Neural progenitor cell (in vitro differentiated cells): ENCODE results near the gene RFX3. TPM values are rescaled to one million over a fixed set of nuclear protein-coding genes. Genes with fewer than 3 reads are reported as not detected.

Source experiments
- DNase-seq: peaks from one replicate; pipeline ENCODE4 v3.0.0-alpha.2; 2016; ENCODE audit warnings: low spot score
- H2AFZ ChIP-seq: fragments of 200-600 bp; sonication (generic); replicated peaks from 2 replicates; pipeline ENCODE4 v1.6.1; 2016; ENCODE audit warnings: antibody characterized with exemption
- H3F3A ChIP-seq: fragments of 200-600 bp; sonication (generic); 2 replicates; pipeline ENCODE4 v1.6.1; 2016; ENCODE audit warnings: antibody characterized with exemption, low read depth
- H3K27ac ChIP-seq: fragments of 200-600 bp; sonication (generic); 2 replicates; pipeline ENCODE4 v1.5.1; 2016; ENCODE audit warnings: mild to moderate bottlenecking
- H3K27me3 ChIP-seq: fragments of 200-600 bp; sonication (generic); 2 replicates; pipeline ENCODE4 v1.6.1; 2016; ENCODE audit warnings: mild to moderate bottlenecking, moderate library complexity
- H3K36me3 ChIP-seq: fragments of 200-600 bp; sonication (generic); 2 replicates; pipeline ENCODE4 v1.5.1; 2016
- H3K4me1 ChIP-seq: fragments of 200-600 bp; sonication (generic); 2 replicates; pipeline ENCODE4 v1.6.1; 2016; ENCODE audit warnings: mixed run types
- H3K4me2 ChIP-seq: fragments of 200-600 bp; sonication (generic); 2 replicates; pipeline ENCODE4 v1.6.1; 2016
- H3K4me3 ChIP-seq: fragments of 200-600 bp; sonication (generic); 2 replicates; pipeline ENCODE4 v1.5.1; 2016
- H3K79me2 ChIP-seq: fragments of 200-600 bp; sonication (generic); 2 replicates; pipeline ENCODE4 v1.6.1; 2016; ENCODE audit warnings: low read depth
- H3K9ac ChIP-seq: fragments of 200-600 bp; sonication (generic); 2 replicates; pipeline ENCODE4 v1.6.1; 2016
- H3K9me3 ChIP-seq: fragments of 200-600 bp; sonication (generic); 2 replicates; pipeline ENCODE4 v1.5.1; 2016; ENCODE audit warnings: low read depth
- H4K20me1 ChIP-seq: fragments of 200-600 bp; sonication (generic); 2 replicates; pipeline ENCODE4 v1.6.1; 2016; ENCODE audit warnings: low read depth
- H3K27ac Mint-ChIP-seq: 3 replicates; pipeline ENCODE4 v1.8.0; 2021; ENCODE audit warnings: mixed read lengths
- H3K27me3 Mint-ChIP-seq: 2 replicates; pipeline ENCODE4 v1.8.0; 2022; ENCODE audit warnings: low read depth, mild to moderate bottlenecking, inconsistent platforms, moderate library complexity, mixed read lengths; ENCODE audit not compliant: insufficient read depth
- H3K36me3 Mint-ChIP-seq: 3 replicates; pipeline ENCODE4 v1.8.0; 2021; ENCODE audit warnings: mixed read lengths
- H3K4me1 Mint-ChIP-seq: 3 replicates; pipeline ENCODE4 v1.8.0; 2021; ENCODE audit warnings: mixed read lengths
- H3K4me3 Mint-ChIP-seq: 3 replicates; pipeline ENCODE4 v1.8.0; 2021; ENCODE audit warnings: mild to moderate bottlenecking, moderate library complexity, mixed read lengths
- H3K9me3 Mint-ChIP-seq: 3 replicates; pipeline ENCODE4 v1.8.0; 2020; ENCODE audit warnings: mixed read lengths
- EZH2 ChIP-seq: fragments of 200-600 bp; sonication (generic); IDR thresholded peaks from 2 replicates; pipeline ENCODE4 v1.6.1; 2017; ENCODE audit warnings: antibody characterized with exemption, mild to moderate bottlenecking, moderate library complexity
- EZH2phosphoT487 ChIP-seq: fragments of 200-600 bp; sonication (generic); IDR thresholded peaks from 2 replicates; pipeline ENCODE4 v1.6.1; 2017; ENCODE audit warnings: antibody characterized with exemption
- total RNA-seq: library from RNA; depleted of rRNA; stranded (reverse); fragments of >200 nt; gene quantifications from 2 replicates; pipeline ENCODE4 v1.2.3, GENCODE V29; 2015; ENCODE audit warnings: low replicate concordance
- TF ChIP-seq, protein P1 (sequence below): fragments of 200-600 bp; sonication (generic); IDR thresholded peaks from 2 replicates; pipeline ENCODE4 v1.5.1; 2017; ENCODE audit warnings: antibody characterized with exemption, mild to moderate bottlenecking

RFX3 gene
- total RNA-seq, 1 donor from 2014 or later: 39.6 TPM

DNA sequence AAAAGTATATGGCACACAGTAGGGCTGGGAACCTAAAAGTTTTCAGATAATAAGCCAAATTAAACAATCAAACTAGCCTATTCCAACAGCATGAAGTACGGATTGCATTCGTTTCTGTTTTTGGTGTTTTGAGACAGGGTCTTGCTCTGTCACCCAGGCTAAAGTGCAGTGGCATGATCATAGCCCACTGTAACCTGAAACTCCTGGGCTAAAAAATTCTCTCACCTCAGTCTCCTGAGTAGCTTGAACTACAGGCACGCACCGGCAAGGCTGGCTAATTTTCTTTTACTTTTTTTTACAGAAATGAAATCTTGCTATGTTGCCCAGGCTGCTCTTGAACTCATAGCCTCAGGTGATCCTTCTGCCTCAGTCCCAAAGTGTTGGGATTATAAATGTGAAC, 5.2 kb downstream of the RFX3 start:
- peaks cover 43% of the 10 kb centered on the region for H3K4me1 Mint-ChIP-seq
- H3K79me2 ChIP-seq: peaks cover 100% of the 10 kb centered on the region

DNA sequence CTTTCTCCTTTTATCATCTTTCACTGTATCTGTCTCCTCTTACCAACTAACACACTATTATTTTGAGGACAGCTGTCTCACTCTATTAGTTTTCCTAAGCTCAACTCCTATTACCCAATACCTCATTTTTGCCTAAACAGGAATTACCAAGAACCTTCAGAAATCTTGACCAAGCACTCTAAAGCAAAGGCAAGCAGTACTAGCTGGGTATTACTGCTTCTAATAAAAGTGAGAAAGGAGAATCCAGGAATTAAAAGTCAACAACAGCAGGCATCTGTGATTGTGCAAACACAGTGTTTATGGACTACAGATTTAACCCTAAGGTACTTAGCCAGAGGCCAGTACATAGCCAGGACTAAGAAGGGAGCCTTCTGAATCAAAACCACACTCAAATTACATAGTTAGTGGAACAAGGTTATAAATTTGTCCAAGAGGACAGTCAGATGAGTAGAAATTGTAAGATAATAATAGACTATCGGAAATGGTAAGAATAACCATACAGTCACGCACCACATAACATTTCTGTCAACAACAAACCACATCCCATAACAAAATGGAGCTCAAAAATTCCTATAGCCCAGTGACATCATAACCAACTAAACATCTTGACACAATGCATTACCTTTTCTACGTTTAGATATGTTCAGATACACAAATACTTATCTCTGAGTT, 8.3 kb downstream of the RFX3 start:
- peaks cover 2% of the 10 kb centered on the region for H3K27me3 Mint-ChIP-seq
- Histone ChIP-seq H3K4me2 (no peak overlapping the region), H3K27ac (no peak overlapping the region), H3K4me1 (peaks cover 26% of the 10 kb centered on the region), H3K4me3 (no peak overlapping the region), H2AFZ (no peak overlapping the region), H4K20me1 (peaks cover 26% of the 10 kb centered on the region), H3F3A (peaks cover 10% of the 10 kb centered on the region), H3K79me2 (peaks cover 100% of the 10 kb centered on the region), H3K27me3 (no peaks in the 10 kb centered on the region), H3K9ac (no peak overlapping the region), H3K36me3 (no peaks in the 10 kb centered on the region), H3K9me3 (no peaks in the 10 kb centered on the region)
- no peak overlapping the region for H3K27ac Mint-ChIP-seq
- H3K4me3 Mint-ChIP-seq: no peak overlapping the region
- H3K4me1 Mint-ChIP-seq: peaks cover 32% of the 10 kb centered on the region
- TF ChIP-seq EZH2phosphoT487 (no peak), EZH2 (no peak)
- TF ChIP-seq, protein P1, sequence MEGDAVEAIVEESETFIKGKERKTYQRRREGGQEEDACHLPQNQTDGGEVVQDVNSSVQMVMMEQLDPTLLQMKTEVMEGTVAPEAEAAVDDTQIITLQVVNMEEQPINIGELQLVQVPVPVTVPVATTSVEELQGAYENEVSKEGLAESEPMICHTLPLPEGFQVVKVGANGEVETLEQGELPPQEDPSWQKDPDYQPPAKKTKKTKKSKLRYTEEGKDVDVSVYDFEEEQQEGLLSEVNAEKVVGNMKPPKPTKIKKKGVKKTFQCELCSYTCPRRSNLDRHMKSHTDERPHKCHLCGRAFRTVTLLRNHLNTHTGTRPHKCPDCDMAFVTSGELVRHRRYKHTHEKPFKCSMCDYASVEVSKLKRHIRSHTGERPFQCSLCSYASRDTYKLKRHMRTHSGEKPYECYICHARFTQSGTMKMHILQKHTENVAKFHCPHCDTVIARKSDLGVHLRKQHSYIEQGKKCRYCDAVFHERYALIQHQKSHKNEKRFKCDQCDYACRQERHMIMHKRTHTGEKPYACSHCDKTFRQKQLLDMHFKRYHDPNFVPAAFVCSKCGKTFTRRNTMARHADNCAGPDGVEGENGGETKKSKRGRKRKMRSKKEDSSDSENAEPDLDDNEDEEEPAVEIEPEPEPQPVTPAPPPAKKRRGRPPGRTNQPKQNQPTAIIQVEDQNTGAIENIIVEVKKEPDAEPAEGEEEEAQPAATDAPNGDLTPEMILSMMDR: no peak
- H3K9me3 Mint-ChIP-seq: peaks cover 27% of the 10 kb centered on the region
- H3K36me3 Mint-ChIP-seq: peaks cover 40% of the 10 kb centered on the region
- DNase-seq: no peak

More for the DNA sequence above, 5.2 kb downstream of the RFX3 start:
- Histone ChIP-seq H3K27me3 (no peaks in the 10 kb centered on the region), H3K9ac (no peak overlapping the region), H3K36me3 (no peaks in the 10 kb centered on the region), H3K9me3 (no peaks in the 10 kb centered on the region), H3F3A (peaks cover 16% of the 10 kb centered on the region), H3K27ac (peak overlapping the region; percentile 13), H3K4me2 (peak overlapping the region; percentile 4), H2AFZ (no peak overlapping the region), H3K4me1 (peaks cover 41% of the 10 kb centered on the region), H4K20me1 (peaks cover 44% of the 10 kb centered on the region), H3K4me3 (no peak overlapping the region)
- TF ChIP-seq, protein P1: no peak
- no peak for TF ChIP-seq EZH2
- no peak for TF ChIP-seq EZH2phosphoT487
- Mint-ChIP-seq H3K36me3 (peaks cover 18% of the 10 kb centered on the region), H3K27me3 (peaks cover 5% of the 10 kb centered on the region), H3K27ac (no peak overlapping the region), H3K9me3 (peaks cover 6% of the 10 kb centered on the region), H3K4me3 (peak overlapping the region; percentile 38)
- no peak for DNase-seq

DNA sequence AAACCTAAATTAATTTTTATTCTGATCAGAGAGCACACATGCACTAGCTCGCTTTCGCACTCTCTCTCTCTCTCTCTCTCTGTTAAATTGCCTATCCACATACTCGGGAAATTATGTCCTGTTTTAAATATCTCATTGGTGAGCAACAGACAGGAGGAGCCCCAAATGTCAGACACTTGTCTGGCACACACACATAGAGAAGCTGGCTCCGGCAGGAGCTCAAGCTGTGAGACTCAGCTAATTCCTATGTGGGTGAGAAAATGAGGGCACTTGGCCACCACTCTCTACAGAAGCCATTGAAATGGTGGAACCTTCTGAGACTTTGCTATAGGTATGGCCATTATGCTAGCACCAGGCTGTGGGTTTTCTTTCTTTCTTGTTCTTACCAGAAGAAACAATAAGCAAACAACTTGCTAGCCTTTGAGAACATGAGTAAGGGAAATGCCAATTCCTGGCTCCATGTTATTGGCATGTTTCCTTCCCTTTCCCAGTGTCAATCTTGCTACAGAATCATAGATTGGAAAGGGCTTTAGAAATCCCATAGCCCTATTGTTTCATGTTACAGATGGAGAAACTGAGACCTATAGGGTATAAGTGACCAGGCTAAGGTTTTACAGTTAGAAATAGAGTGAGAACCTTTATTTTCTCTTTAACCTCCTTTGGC, 9.0 kb downstream of the RFX3 start:
- Histone ChIP-seq H3K27me3 (no peaks in the 10 kb centered on the region), H4K20me1 (peaks cover 20% of the 10 kb centered on the region), H3K9me3 (no peaks in the 10 kb centered on the region), H3K36me3 (no peaks in the 10 kb centered on the region), H3K27ac (peak overlapping the region; percentile 14), H3K9ac (no peak overlapping the region), H3K4me1 (peaks cover 23% of the 10 kb centered on the region), H3K79me2 (peaks cover 100% of the 10 kb centered on the region), H3K4me3 (no peak overlapping the region), H3F3A (peaks cover 10% of the 10 kb centered on the region), H2AFZ (no peak overlapping the region), H3K4me2 (no peak overlapping the region)
- Mint-ChIP-seq H3K9me3 (peaks cover 27% of the 10 kb centered on the region), H3K27ac (no peak overlapping the region), H3K4me3 (no peak overlapping the region), H3K36me3 (peaks cover 41% of the 10 kb centered on the region), H3K4me1 (peaks cover 25% of the 10 kb centered on the region), H3K27me3 (peaks cover 2% of the 10 kb centered on the region)
- no peak for TF ChIP-seq EZH2phosphoT487
- TF ChIP-seq EZH2: no peak
- TF ChIP-seq, protein P1: no peak
- no peak for DNase-seq
